Adrenal gland (tissue), 5 donors: ENCODE results near the gene SAFB2.

Source experiments
- POLR2A ChIP-seq, 2 donors: fragments of 450-650 bp; IDR thresholded peaks; one replicate each; pipeline ENCODE4 v1.6.1; 2017; ENCODE audit warnings: antibody characterized with exemption in 2 of 2, mild to moderate bottlenecking in 2 of 2, moderate library complexity in 1 of 2
- TF ChIP-seq, protein P1 (sequence below), 6 experiments: fragments of 450-650 bp in 4 of 6; fragments of 200-600 bp in 2 of 6; sonication (generic) in 1 of 6; IDR thresholded peaks; 1 replicate in 5 of 6; 2 replicates in 1 of 6; pipeline versions ENCODE4 v1.5.1 to v1.8.0; 2016 to 2021; ENCODE audit warnings: antibody characterized with exemption in 6 of 6, mild to moderate bottlenecking in 2 of 6, moderate library complexity in 1 of 6
- donor health status: DM: no; HTN: no; CAD: no.

GRCh38 chr19:5622465-5623396 lies at the start of gene SAFB2, which contains the start of gene SAFB:
- TF ChIP-seq, protein P1, sequence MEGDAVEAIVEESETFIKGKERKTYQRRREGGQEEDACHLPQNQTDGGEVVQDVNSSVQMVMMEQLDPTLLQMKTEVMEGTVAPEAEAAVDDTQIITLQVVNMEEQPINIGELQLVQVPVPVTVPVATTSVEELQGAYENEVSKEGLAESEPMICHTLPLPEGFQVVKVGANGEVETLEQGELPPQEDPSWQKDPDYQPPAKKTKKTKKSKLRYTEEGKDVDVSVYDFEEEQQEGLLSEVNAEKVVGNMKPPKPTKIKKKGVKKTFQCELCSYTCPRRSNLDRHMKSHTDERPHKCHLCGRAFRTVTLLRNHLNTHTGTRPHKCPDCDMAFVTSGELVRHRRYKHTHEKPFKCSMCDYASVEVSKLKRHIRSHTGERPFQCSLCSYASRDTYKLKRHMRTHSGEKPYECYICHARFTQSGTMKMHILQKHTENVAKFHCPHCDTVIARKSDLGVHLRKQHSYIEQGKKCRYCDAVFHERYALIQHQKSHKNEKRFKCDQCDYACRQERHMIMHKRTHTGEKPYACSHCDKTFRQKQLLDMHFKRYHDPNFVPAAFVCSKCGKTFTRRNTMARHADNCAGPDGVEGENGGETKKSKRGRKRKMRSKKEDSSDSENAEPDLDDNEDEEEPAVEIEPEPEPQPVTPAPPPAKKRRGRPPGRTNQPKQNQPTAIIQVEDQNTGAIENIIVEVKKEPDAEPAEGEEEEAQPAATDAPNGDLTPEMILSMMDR (IDR thresholded peaks at IDR 0.05), result no peak
- peak; percentile 74 to 97 for TF ChIP-seq POLR2A (IDR thresholded peaks at IDR 0.05)
